Posterior vena cava (tissue), 2 donors: ENCODE measurements around the gene FBXO34. TPM values are rescaled to one million over a fixed set of nuclear protein-coding genes. Genes with fewer than 3 reads are reported as not detected.
A peak's percentile ranks its signal among the peaks of the same experiment; 100 is the strongest.

ENCODE experiments used
- DNase-seq: peaks from one replicate; pipeline ENCODE4 v3.0.0-alpha.2; 2020; ENCODE audit warnings: low spot score
- intact Hi-C, 2 donors: fragments of 100-400 bp; cut with DNase I; formaldehyde crosslinking; loops; one replicate each; pipeline versions ENCODE4 v1.14.1 to v1.14.2; 2022 to 2023
- long read RNA-seq, 2 donors: library from polyadenylated mRNA; unstranded; transcript quantifications; one replicate each; pipeline ENCODE4 v2.0.0, GENCODE V29; 2020 to 2021
- total RNA-seq, 2 donors: library from RNA; stranded (reverse); fragmentation: NEBNext Ultra II Directional; extraction: Animal tissue kit (Norgen Biotek cat#: 25700); gene quantifications; one replicate each; pipeline ENCODE4 v1.2.1, GENCODE V29; 2021
- donor health status: DM: yes; HTN: yes; CAD: no.
- donor health status: DM: yes; HTN: yes; CAD: no.

The FBXO34 gene, protein sequence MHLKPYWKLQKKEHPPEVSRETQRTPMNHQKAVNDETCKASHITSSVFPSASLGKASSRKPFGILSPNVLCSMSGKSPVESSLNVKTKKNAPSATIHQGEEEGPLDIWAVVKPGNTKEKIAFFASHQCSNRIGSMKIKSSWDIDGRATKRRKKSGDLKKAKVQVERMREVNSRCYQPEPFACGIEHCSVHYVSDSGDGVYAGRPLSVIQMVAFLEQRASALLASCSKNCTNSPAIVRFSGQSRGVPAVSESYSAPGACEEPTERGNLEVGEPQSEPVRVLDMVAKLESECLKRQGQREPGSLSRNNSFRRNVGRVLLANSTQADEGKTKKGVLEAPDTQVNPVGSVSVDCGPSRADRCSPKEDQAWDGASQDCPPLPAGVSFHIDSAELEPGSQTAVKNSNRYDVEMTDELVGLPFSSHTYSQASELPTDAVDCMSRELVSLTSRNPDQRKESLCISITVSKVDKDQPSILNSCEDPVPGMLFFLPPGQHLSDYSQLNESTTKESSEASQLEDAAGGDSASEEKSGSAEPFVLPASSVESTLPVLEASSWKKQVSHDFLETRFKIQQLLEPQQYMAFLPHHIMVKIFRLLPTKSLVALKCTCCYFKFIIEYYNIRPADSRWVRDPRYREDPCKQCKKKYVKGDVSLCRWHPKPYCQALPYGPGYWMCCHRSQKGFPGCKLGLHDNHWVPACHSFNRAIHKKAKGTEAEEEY
- 10 to 100 TPM; 15.4 to 20.5 TPM for total RNA-seq
- long read RNA-seq, donor 1, transcript FBXO34-201 (2 exons, 3,464 nt) = major isoform, 14 of 23 reads
- long read RNA-seq, donor 1, partial matches to known transcripts = 5 of 23 reads
- long read RNA-seq, donor 1, other reads (novel, unspliced or antisense) = 4 of 23 reads
- long read RNA-seq, donor 2, transcript FBXO34-201 (2 exons, 3,464 nt) = major isoform, 8 of 18 reads
- long read RNA-seq, donor 2, partial matches to known transcripts = 8 of 18 reads
- long read RNA-seq, donor 2, other reads (novel, unspliced or antisense) = 2 of 18 reads

DNA sequence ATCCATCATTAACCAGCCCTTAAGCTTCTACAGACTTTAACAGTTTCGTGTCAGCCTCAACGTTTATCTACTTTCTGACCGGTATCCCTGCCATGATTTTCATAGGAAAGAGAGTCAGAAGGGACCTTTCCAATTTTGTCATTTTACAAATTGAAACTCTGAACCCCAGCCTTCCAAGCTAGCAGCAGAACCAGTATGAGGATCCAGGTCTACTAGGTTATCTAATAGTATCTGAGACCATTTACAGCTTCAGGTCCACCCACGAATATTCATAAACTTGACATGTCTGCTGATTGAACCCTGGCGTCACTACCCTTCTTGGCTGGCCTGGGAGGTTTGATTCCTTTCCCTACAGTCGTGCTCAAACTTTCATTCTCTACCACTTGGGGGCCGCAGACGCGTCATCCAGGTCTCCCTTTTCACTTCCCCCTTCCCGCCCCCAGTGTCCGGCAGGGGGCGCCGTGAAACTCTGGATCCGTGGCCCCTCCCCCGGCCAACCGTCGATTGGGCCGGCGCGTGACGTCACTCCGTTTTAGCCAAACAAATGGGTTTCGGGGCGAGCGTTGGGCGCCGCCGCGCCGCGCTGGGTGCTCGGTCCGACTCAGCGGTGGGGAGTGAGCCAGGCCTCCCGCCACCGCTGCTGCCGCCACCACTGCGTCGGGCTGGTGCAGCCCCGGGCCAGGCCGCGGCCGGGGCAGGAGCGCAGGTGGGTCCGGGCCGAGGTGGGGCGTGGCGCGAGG lies at the start of gene FBXO34:
Gene FBXO34 (plus strand): TSS at position 590 of the 740 bp plus-strand sequence. CDS start 78,970 bp downstream, outside the sequence.
- intact Hi-C loops = no loop called here
- peak; percentile 100 for DNase-seq

- no peak for DNase-seq
- intact Hi-C loops = no loop called here
Measured at GRCh38 chr14:55221968-55222367, 49.3 kb upstream of the FBXO34 start.

DNA sequence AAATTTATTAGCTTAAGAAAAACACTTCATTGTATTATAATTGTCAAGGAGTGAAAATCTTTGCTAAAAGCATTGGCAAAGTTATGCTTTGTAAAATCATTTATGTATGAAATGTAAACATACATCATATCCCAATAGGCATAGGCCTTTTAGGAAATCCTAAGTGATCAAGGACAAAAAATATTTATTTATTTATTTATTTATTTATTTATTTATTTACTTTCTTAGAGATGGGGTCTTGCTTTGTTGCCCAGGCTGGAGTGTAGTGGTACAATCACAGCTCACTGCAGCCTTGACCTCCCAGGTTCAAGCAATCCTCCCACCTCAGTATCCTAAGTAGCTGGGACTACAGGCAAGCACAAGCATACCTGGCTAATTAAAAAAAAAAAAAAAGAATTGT lies 47.9 kb upstream of the FBXO34 start:
- DNase-seq = no peak
- intact Hi-C loops = no loop called here

DNA sequence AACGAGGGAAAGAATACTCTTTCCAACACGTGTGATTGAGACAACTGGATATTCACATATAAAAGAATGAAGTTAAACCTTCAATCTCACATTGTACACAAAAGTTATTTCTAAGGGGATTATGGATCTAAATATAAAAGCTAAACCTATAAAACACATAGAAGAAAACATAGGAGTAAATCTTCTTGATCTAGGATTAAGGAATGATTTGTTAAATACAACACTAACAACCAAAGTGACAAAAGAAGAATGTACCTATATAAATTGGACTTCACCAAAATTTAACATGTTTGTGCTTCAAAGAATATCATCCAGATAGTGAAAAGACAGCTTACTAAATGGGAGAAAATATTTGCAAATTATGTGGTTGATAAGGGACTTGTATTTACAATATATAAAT lies 43.0 kb upstream of the FBXO34 start:
- DNase-seq = no peak
- intact Hi-C loops = no loop called here

- intact Hi-C loops = no loop called here
- DNase-seq = no peak
Measured at GRCh38 chr14:55233591-55233990, 37.6 kb upstream of the FBXO34 start.

- DNase-seq = no peak
- intact Hi-C loops = no loop called here
Measured at GRCh38 chr14:55238019-55238680, 33.1 kb upstream of the FBXO34 start.

DNA sequence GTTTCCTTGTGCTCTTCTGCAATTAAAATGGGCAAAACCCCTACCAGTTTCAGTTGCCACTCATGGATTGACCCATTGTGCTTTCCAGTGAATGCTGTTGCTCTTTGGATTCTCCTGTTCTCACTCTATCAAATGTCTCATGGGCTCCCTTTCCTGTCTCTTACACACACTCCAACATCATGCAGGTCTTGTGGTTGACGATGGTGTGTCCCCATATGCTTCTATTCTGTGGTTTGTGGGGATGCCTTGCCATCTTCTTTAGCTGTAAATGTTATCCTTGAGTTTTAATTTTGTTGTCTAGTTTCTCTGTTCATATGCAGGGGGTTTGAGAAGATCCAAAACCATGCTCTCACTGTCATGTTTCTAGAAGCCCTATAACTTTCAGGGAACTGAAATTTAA lies 31.9 kb upstream of the FBXO34 start:
- no peak for DNase-seq
- intact Hi-C loops = no loop called here

DNA sequence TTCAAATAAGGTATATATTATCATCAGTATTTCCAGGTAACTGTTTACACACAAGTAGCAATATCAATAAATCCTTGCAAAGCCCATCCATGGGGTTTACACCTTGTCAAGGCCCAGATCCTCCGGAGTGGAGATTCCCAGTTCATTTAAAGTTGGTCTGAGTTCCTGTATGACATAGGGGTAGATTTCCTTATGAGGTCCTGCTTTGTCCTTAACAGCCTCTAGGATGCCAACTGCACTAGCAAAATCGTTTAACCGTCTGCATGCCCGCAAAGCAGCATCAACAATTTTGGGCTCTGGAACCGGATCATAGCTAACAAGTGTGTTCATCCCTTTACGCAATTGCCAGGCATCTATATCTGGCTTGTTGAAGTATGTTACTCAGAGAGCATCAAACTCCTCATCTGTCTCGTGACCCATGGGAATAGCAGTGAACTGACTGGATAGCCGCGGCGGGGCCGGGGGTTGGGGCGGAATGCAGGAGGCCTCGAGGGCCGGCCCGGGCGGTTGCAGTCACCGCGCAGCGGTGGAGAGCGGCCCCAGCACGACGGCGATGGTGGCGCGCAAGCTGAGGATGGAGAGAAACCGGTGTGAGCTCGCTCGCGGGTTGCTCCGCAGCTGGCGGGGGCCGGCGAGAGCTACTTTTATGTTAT lies 30.6 kb upstream of the FBXO34 start:
- no peak for DNase-seq
- intact Hi-C loops = no loop called here

- intact Hi-C loops = no loop called here
- no peak for DNase-seq
Measured at GRCh38 chr14:55241673-55242072, 29.5 kb upstream of the FBXO34 start.

DNA sequence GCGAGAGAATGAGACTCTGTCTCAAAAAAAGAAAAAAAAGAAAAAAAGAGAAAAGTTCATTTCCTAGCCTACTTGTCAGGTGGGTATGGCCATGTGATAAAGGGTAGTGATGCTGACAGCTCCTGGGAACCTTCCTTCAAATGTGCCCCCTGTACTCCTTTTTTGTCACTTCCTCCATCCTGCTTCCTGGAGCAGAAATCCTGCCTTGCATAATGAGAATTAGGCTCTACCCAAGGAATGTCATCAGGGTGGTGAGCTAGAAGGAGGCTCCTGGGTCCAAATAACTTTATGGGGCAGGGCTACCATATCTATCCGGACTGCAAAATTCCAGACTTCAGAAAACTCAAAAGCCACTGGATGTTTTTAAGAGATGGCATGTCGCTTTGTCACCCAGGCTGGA lies 27.8 kb upstream of the FBXO34 start:
- DNase-seq = no peak
- intact Hi-C loops = no loop called here

GRCh38 chr14:55243813-55244212 lies 27.4 kb upstream of the FBXO34 start:
- intact Hi-C loops = no loop called here
- no peak for DNase-seq

- intact Hi-C loops = no loop called here
- no peak for DNase-seq
Measured at GRCh38 chr14:55245657-55246268, 25.5 kb upstream of the FBXO34 start.

- no peak for DNase-seq
- intact Hi-C loops = no loop called here
Measured at GRCh38 chr14:55248411-55248810, 22.8 kb upstream of the FBXO34 start.

DNA sequence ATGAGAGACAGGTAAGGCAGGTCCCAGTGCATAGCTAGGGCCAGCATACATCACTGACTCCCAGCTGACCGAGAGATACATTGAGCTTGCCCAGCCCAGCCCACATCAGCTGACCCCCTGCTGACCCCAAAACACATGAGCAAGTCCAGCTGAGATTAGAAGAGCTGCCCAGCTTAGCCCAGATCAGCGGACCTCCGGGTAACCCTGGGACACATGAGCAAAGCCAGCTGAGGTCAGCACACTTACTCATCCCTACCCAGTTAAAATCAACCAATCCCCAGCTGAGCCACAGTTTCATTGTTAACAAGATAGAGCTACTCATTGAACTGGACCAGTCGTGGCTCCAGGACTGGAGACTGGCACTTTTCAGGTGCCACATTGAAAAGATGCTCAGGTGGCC lies 21.8 kb upstream of the FBXO34 start:
- no peak for DNase-seq
- intact Hi-C loops = no loop called here

DNA sequence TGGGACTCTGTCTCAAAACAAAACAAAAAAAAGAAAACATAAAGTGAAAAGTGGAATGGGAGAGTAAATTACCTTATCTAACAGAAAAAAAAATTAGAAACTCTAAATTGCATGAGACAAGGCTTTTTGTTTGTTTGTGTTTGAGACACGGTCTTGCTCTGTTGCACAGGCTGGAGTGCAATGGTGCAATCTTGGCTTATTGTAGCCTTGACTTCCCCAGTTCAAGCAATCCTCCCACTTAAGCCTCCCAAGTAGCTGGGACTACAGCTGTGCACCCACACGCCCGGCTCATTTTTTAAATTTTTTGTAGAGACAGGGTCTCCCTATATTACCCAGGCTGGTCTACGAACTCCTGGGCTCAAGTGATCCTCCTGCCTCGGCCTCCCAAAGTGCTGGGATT lies 17.9 kb upstream of the FBXO34 start:
- intact Hi-C loops = loop anchor here in 1 of 2 donors (10.0 kb wide), 1 partner anchor 102 kb away; no protein-coding TSS in a partner anchor
- DNase-seq = no peak

DNA sequence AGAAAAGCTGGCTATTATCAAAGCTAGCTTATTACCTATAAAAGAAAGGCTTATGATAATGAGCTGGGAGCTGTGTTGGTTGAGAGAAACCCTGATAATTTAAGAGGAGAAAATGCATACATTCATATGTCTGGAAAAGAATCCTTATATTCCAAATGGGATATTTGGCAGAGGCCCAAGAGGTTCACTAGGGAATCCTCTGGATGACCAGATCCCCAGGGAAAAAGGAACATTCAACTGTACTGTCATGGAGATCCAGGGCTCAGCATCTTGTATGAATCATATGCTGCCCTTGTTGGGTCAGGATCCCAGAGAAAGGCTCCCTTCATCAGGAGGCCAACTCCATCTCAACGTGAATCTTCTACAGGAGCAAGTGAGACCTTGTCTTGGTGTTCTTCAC lies 16.6 kb upstream of the FBXO34 start:
- intact Hi-C loops = loop anchor here in 1 of 2 donors (10.0 kb wide), 1 partner anchor 100 kb away; no protein-coding TSS in a partner anchor
- no peak for DNase-seq

- intact Hi-C loops = loop anchor here in 1 of 2 donors (10.0 kb wide), 1 partner anchor 99 kb away; no protein-coding TSS in a partner anchor
- DNase-seq = no peak
Measured at GRCh38 chr14:55255979-55256378, 15.2 kb upstream of the FBXO34 start.

DNA sequence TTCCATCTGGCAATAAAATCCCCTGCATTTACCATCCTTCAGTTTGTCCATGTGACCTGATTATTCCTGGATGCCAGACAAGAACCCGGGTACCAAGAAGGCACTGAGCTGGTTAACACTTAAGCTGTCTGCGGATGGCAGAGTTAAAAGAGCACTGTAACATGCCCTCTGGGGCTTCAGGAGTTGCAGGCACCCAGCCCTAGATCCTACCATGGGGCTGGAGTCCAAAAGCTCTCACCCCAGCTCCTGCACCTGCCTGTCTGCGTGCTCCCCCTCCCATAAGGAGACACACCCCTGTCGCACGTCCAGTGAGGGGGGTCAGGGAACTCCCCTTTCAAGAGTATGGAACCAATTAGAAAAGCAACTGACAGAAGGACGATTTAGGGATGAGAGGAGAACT lies 14.6 kb upstream of the FBXO34 start:
- DNase-seq = no peak
- intact Hi-C loops = loop anchor here in 1 of 2 donors (10.0 kb wide), 1 partner anchor 98 kb away; no protein-coding TSS in a partner anchor
